GM21619 (cell line): ENCODE results near the gene CMTM3.
A peak's percentile ranks its signal among the peaks of the same experiment; 100 is the strongest.
"Not testable (repeated sequence)": the region's sequence is repeated elsewhere in the genome, so short reads cannot be mapped to it uniquely, and the experiment has no call there.

Experiments
- ATAC-seq: cut with Tn5 transposase; IDR thresholded peaks from one replicate; pipeline ENCODE4 v1.9.1; 2021; ENCODE audit not compliant: unreplicated experiment

Gene CMTM3

GRCh38 chr16:66581246-66581952, 23.1 kb upstream of the CMTM3 start:
- no peak for ATAC-seq

GRCh38 chr16:66585481-66586239, 18.8 kb upstream of the CMTM3 start:
- ATAC-seq, result no peak

- ATAC-seq, result no peak
These were observed 16.5 kb upstream of the CMTM3 start for GRCh38 chr16:66587881-66588600.

DNA sequence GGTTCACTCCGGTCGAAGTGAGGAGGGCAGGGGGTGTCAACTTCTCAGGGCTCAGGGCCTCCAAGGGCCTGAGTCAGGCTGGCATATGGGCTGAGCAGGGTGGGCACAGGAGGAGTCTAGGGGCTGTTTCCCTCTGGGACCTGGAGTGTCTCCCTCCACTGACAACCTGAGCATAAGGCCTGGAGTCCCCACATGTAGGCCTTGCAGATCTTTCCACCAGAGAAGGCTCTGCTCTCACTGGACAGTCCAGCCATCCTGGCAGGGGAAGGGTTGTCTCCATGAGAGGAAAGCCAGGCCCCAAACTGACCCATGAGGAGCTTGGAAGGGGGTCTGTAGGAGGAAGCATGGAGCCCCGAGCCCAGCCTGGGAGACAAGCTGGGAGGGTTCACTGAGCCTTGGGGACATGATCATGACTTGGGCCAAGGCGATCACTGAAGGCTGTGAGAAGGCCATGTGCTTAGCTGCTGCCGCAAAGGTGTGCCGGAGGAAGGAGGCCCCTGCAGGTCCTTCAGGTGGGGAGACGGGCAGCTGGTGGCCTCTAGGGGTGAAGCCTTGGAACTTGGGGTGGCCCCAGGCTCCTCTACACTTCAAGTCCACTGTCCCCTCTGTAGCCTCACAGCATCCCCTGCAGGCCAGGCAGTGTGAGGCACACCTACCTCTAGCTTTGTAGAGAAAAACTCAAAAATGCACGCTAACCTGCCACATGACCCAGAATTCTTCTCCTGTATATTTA, 15.4 kb upstream of the CMTM3 start:
- ATAC-seq, result peak; percentile 88

GRCh38 chr16:66590322-66590721, 14.2 kb upstream of the CMTM3 start:
- ATAC-seq, result no peak

DNA sequence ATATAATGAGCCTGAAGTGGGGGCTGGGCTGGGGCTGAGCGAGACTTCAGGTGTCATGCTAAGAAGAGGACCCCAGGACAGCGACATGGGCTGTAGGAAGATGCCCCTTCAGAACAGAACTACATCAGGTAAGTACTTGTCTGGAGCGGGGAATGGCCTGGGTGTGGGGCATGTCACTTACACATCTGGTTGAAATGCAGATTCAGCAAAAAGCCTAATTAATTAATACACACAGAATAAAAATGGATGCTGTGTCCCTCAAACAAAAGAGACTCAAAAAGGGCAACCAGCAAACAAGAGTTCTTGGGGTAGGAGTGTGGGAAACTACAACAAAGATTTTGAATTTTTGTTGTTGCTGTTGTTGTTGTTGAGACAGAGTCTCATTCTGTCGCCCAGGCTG, 13.5 kb upstream of the CMTM3 start:
- ATAC-seq, result no peak

GRCh38 chr16:66592241-66592640, 12.3 kb upstream of the CMTM3 start:
- ATAC-seq, result no peak

DNA sequence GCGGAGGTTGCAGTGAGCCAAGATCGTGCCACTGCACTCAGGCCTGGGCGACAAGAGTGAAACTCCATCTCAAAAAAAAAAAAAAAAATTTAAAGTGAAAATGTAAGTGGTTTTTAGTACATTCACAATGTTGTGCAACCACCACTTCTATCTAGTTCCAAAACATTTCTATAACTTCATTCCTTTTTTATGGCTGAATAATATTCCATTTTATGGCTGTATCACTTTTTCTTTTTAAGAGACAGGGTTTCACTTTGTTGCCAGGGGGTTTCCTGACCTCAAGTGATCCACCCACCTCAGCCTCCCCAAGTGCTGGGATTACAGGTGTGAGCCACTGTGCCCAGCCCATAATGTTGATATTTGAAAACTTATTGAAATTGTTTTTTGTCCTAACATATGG, 11.7 kb upstream of the CMTM3 start:
- ATAC-seq, result no peak

DNA sequence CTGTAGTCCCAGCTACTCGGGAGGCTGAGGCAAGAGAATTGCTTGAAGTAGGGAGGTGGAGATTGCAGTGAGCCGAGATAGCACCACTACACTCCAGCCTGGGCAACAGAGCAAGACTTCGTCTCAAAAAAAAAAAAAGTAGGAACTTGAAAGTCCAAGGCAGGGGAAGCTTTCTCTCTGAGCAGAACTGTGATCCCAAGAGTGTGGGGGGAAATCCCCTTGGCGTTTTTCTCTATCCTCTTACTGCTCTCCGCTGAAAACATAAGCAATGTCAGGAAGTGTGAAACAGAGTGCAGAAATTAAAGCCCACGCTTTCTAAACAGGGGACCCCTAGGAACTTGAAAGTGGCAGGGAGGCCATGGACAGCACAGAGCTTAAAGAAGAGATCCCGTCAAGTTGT, 9.8 kb upstream of the CMTM3 start:
- ATAC-seq, result no peak

- ATAC-seq, result not testable (repeated sequence)
These were observed 7.9 kb upstream of the CMTM3 start for GRCh38 chr16:66596559-66596958.

DNA sequence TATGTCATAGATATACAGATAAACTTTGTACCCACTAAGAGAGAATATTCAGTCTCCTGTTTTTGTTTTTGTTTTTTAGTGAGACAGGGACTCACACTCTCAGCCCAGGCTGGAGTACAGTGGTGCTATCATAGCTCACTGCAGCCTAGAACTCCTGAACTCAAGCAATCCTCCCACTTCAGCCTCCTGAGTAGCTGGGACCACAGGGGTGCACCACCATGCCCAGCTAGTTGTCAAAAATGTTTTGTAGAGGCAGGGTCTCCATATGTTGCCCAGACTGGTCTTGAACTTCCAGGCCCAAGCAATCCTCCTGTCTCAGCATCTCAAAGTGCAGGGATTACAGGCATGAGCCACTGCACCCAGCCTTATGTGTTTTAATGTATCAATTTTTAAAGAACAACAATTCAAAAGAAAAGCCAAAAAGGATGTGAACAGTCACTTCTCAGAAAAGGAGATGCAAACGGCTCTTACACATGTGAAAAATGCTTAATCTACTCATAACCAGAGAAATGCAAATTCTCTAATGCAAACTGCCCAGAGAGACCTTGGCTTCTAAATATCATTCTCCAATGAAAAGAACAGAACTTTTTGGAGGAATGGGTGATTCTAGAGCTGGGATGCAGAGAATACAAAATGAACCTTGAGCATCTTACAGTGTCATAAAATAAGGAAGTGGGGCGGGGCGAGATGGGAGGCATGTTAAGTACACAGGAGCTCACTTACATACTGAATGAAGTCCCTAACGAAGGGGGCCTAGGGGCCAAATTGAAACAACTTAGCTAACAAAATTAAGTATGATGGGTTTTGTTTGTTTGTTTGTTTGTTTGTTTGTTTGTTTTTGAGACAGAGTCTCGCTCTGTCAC, 7.3 kb upstream of the CMTM3 start:
- ATAC-seq, result no peak

- ATAC-seq, result no peak
These were observed 6.4 kb upstream of the CMTM3 start for GRCh38 chr16:66598111-66598510.

DNA sequence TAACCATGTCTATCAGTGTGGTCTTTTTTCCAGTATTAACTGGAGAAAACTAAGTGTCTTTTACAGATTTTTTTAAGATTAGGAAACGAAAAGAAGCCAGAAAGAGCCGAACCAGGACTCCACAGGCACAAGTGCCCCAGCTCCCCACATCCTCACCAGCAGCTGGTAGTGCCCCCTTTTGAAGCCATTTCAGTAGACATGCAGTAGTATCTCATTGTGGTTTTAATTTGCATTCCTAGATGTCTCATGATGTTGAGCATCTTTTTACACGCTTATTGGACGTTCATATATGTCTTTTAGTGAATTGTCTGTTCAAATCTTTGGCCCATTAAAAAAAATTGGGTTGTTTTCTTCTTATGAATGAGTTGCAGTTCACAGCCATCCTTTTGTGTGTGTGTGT, 4.8 kb upstream of the CMTM3 start:
- no peak for ATAC-seq

DNA sequence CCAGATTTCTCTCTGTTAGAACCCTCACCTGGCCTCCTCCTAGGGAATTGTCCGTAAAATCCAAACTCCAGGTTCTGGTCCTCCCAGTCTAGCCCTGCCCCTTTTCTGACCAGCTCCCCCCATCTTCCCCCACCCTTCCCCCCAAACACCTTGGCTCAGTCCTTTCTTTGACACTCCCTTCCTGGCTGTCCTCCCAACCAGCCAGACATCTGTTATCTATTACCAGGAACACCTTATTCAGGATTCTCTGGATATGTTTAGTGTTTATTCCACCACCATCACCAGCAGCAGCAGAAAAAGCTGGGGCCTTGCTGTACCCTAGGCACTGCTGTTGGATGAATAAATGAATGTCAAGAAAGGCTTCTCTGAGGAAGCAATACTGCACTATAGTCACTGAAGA, 4.0 kb upstream of the CMTM3 start:
- no peak for ATAC-seq

DNA sequence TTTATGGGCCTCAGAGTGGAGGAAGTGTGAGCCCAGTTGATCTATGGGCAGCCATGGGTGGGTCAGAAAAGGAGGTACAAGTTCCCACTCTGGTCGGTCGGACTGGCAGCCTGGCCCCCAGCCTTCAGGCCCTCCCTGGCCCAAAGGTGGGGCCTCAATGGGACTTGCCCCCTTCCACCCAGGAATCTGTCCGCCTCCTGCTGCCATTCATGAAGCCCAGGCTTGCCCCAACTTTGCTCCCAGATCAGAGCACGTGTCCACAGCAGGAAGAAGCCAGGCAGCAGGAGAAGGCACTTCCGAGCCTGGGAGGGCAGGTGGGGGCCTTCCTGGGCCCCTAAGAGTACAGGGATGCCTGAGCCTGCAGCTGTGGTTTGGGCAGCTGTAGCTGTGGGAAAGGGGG, 3.0 kb upstream of the CMTM3 start:
- no peak for ATAC-seq

DNA sequence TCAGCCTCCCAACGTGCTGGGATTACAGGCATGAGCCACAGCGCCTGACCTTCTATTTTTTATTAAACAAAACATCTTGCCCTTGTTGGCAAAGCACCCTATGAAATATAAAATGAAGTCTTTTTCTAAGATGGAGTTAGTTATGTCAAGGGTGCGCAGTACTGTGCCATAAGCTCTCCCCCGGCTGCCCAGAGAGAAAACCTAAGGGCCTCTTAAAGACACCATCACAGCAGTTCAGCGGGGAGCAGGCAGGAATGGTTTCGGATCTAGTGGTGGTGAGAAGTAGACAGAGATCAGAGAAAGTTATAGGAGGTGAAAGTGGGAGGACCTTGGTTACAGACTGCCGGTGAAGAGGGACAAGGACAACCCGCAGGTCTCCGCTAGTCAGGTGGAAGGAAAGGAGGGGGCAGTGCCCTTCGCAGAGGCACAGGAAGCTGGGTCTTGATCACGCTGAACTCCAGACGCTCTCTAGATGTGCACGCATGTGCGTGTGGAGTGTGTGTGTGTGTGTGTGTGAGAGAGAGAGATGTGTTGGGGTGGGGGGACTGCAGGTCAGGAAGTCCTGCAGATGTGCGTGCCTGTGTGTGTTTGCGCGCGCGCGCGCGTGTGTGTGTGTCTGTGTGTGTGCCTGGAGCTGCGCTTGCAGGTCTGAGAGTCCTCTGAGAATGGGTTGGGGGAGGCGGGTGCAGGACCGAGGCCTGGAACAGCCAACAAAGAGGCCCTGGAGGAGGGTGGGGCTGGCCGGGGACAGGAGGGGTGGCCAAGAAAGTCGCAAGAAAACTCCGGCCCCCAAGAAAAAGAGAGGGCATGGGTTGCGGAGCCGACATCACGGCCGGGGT, 748 bp upstream of the CMTM3 start:
- no peak for ATAC-seq

DNA sequence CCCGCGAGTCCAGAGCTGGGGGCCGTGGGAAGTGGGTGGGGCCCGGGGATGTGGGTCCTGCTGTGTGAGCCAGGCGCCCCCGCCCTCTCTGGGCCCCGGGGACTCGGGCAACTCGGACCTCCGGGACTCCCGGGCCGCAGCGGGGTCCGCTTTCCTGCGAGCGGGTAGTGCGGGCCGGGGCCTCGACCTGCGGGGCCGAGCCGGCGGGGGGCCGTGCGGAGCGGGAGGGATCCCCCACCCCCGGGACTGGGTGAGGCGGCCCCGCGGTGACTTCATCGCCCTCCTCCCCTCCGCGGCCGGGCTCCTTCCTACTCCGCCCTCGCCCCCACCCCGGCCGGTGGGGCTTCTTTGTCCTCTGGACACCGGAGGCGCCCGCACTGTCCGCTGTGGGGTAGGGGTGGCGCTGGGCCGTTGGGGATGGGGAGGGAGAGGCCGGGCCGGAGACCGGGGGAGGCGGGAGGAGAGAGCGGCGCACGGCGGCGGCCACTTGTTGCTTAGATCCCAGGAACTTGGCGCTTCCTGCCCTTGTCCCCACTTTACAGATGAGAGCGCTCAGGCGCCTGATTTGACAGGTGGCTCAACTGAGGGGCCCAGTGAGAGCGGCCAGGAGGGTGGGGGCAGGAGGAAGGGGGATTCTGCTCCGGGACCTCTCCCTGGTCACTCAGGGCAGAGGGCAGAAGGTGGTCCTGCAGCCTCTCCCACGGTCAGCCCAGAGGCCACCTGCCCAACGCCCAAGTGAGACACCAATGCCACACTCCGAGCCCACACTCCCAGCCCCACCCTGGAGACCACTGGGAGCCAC, 874 bp downstream of the CMTM3 start:
- peak; percentile 10 for ATAC-seq

GRCh38 chr16:66605979-66606751, 1.7 kb downstream of the CMTM3 start:
- peak; percentile 65 for ATAC-seq
